Gastrocnemius medialis (tissue), 4 donors: ENCODE data around the gene EVC. TPM values are rescaled to one million over a fixed set of nuclear protein-coding genes. Genes with fewer than 3 reads are reported as not detected.

Source experiments
- ATAC-seq, 2 donors: fragments of 150-250 bp; one replicate each; pipeline ENCODE4 v1.9.1; 2016
- DNase-seq, 2 donors: peaks; one replicate each; pipeline ENCODE4 v3.0.0-alpha.2; 2019
- H3K27ac ChIP-seq, 4 donors: fragments of 200-600 bp; sonication (generic); 1 replicate in 1 of 4; 2 replicates in 3 of 4; pipeline ENCODE4 v1.5.1; 2016 to 2018; ENCODE audit warnings: mild to moderate bottlenecking in 2 of 4, moderate library complexity in 1 of 4
- H3K27me3 ChIP-seq, 3 donors: fragments of 200-600 bp; sonication (generic) in 2 of 3; 1 replicate in 1 of 3; 2 replicates in 2 of 3; pipeline versions ENCODE4 v1.5.1 to v1.6.0; 2016 to 2019; ENCODE audit warnings: mild to moderate bottlenecking in 1 of 3, moderate library complexity in 1 of 3
- H3K36me3 ChIP-seq, 2 donors: fragments of 200-600 bp; sonication (generic) in 1 of 2; one replicate each; pipeline ENCODE4 v1.5.1; 2017 to 2018
- H3K4me1 ChIP-seq, 2 donors: fragments of 200-600 bp; sonication (generic) in 1 of 2; one replicate each; pipeline ENCODE4 v1.5.1; 2016 to 2017; ENCODE audit warnings: mild to moderate bottlenecking in 2 of 2
- H3K4me3 ChIP-seq, 4 donors: fragments of 200-600 bp; sonication (generic) in 3 of 4; 1 replicate in 1 of 4; 2 replicates in 3 of 4; pipeline ENCODE4 v1.5.1; 2016 to 2019; ENCODE audit warnings: mild to moderate bottlenecking in 2 of 4
- H3K9me3 ChIP-seq, 3 donors: fragments of 200-600 bp; sonication (generic) in 2 of 3; 1 replicate in 1 of 3; 2 replicates in 2 of 3; pipeline ENCODE4 v1.5.1; 2016 to 2019
- POLR2A ChIP-seq, 2 donors: fragments of 450-650 bp; IDR thresholded peaks; one replicate each; pipeline ENCODE4 v1.6.1; 2017; ENCODE audit warnings: antibody characterized with exemption in 2 of 2, mild to moderate bottlenecking in 2 of 2, moderate library complexity in 2 of 2
- in situ Hi-C, 4 donors: fragments of 200-750 bp; cut with MboI; loops; one replicate each; pipeline versions ENCODE4 v1.15.0 to v1.8.0; 2017; ENCODE audit warnings: low sequenced_read_pairs in 4 of 4
- intact Hi-C: fragments of 100-400 bp; cut with DNase I; formaldehyde crosslinking; loops from one replicate; pipeline ENCODE4 v1.15.1; 2023; ENCODE audit warnings: low total_unique reads
- total RNA-seq, 4 donors: library from RNA; depleted of rRNA; stranded (reverse); fragments of >200 nt; gene quantifications; one replicate each; pipeline versions ENCODE4 v1.1.0 to v1.2.3, GENCODE V29; 2016
- TF ChIP-seq, protein P1 (sequence below), 5 experiments: fragments of 450-650 bp in 3 of 5; fragments of 200-600 bp in 2 of 5; sonication (generic) in 2 of 5; IDR thresholded peaks in 4 of 5; conservative IDR thresholded peaks in 1 of 5; 1 replicate in 4 of 5; 2 replicates in 1 of 5; pipeline ENCODE4 v1.5.1; 2016 to 2019; ENCODE audit warnings: antibody characterized with exemption in 5 of 5, mild to moderate bottlenecking in 3 of 5, moderate library complexity in 3 of 5

Gene EVC
- total RNA-seq, 4 donors from 2014 or later: 1.5 to 9.8 (median 2.0) TPM

DNA sequence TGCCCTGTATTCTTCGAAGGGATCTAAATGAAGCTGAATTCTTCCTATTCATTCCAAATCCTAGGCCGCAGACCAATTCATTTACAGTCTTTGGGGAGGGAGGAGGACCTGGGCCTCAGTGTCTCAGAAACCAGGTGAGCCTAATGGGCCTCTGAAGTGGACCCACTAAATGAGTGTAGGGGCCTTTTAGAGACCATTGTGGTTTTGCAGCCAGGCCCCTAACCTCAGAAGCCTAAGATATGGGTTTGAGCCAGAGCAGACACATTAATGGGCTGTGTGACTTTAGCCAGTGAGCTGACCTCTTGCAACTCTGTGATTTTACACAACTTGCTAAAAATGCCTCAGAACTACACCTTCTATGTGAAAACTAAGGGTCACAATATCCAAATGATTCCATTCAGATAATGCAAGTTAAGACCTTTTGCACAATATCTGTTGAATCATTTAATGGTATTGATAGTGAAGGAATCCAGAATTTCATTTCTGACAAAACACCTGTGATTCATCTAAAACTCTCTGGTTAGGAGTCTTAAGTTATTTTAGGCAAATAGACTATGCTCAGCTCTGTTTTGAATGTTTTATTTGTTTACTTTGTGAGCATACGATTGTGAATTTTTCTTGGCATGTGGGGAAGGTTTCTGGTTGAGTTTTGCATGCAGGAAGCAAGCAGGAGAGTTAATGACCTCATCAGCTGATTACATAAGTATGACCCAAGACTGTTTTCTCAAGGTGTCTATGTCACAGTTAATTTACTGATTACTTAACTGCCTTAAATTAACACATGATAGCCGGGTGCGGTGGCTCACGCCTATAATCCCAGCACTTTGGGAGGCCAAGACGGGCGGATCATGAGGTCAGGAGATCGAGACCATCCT, 75.0 kb downstream of the EVC start:
- TF ChIP-seq, protein P1, sequence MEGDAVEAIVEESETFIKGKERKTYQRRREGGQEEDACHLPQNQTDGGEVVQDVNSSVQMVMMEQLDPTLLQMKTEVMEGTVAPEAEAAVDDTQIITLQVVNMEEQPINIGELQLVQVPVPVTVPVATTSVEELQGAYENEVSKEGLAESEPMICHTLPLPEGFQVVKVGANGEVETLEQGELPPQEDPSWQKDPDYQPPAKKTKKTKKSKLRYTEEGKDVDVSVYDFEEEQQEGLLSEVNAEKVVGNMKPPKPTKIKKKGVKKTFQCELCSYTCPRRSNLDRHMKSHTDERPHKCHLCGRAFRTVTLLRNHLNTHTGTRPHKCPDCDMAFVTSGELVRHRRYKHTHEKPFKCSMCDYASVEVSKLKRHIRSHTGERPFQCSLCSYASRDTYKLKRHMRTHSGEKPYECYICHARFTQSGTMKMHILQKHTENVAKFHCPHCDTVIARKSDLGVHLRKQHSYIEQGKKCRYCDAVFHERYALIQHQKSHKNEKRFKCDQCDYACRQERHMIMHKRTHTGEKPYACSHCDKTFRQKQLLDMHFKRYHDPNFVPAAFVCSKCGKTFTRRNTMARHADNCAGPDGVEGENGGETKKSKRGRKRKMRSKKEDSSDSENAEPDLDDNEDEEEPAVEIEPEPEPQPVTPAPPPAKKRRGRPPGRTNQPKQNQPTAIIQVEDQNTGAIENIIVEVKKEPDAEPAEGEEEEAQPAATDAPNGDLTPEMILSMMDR (IDR thresholded peaks at IDR 0.05 in 4 of 5, conservative IDR thresholded peaks at IDR 0.05 in 1 of 5): no peak
- TF ChIP-seq POLR2A (IDR thresholded peaks at IDR 0.05): no peak
- Histone ChIP-seq H3K4me1 (no peaks in the 10 kb centered on the region), H3K4me3 (no peak overlapping the region), H3K36me3 (no peaks in the 10 kb centered on the region), H3K9me3 (no peaks in the 10 kb centered on the region), H3K27ac (peak overlapping the region in 1 of 4 donors; percentile 24), H3K27me3 (no peaks in the 10 kb centered on the region)
- no peak for ATAC-seq
- intact Hi-C loops (no loop called here), in situ Hi-C loops (no loop called here)
- no peak for DNase-seq

DNA sequence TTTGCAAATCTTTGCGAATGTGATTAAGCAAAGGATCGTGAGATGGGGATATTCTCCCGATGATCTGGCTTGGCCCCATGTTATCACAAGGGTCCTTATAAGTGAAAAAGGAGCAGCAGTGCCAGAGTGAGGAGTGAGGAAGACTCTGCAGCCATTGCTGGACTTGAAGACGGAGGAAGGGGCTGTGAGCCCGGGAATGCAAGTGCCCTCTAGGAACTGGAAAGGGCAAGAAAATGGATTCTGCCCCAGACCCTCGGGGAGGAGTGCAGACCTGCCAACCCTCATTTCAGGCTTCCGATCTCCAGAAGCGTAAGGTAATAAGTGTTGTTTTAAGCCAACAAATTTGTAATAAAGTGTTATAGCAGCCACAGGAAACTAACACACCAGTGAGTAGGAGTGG, 76.3 kb downstream of the EVC start:
- intact Hi-C loops: no loop called here

DNA sequence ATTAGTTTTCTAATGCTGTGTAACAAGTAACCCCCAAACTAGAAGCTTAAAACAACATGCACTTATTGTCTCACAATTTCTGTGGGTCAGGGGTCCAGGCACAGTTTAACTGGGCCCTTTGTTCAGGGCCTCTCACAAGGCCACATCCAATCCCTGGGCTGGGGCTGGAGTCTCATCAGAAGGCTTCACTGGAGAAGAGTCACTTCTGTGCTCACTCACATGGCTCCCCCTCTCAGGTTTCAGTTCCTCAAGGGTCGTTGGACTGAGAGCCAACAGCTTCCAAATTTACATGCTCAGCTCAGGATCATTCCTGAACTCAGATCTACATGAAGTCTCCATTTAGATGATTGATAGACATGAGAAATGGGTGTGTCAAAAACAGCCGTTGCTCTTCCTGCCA, 77.1 kb downstream of the EVC start:
- no peaks in the 10 kb centered on the region for H3K9me3 ChIP-seq
- no peak overlapping the region for H3K4me3 ChIP-seq
- ATAC-seq (no peak), DNase-seq (no peak)
- TF ChIP-seq, protein P1 (IDR thresholded peaks at IDR 0.05 in 4 of 5, conservative IDR thresholded peaks at IDR 0.05 in 1 of 5): no peak
- no peak for TF ChIP-seq POLR2A (IDR thresholded peaks at IDR 0.05)
- in situ Hi-C loops (no loop called here), intact Hi-C loops (no loop called here)
- H3K27me3 ChIP-seq: no peaks in the 10 kb centered on the region
- H3K27ac ChIP-seq: no peak overlapping the region
- H3K4me1 ChIP-seq: no peaks in the 10 kb centered on the region
- no peaks in the 10 kb centered on the region for H3K36me3 ChIP-seq

More for the DNA sequence above, 76.3 kb downstream of the EVC start:
- TF ChIP-seq, protein P1 (IDR thresholded peaks at IDR 0.05 in 4 of 5, conservative IDR thresholded peaks at IDR 0.05 in 1 of 5): no peak
- no peak overlapping the region for H3K4me3 ChIP-seq
- no peaks in the 10 kb centered on the region for H3K36me3 ChIP-seq
- H3K9me3 ChIP-seq: no peaks in the 10 kb centered on the region
- no peak overlapping the region for H3K27ac ChIP-seq
- in situ Hi-C loops: no loop called here
- no peaks in the 10 kb centered on the region for H3K27me3 ChIP-seq
- no peaks in the 10 kb centered on the region for H3K4me1 ChIP-seq
- ATAC-seq (no peak), DNase-seq (no peak)

DNA sequence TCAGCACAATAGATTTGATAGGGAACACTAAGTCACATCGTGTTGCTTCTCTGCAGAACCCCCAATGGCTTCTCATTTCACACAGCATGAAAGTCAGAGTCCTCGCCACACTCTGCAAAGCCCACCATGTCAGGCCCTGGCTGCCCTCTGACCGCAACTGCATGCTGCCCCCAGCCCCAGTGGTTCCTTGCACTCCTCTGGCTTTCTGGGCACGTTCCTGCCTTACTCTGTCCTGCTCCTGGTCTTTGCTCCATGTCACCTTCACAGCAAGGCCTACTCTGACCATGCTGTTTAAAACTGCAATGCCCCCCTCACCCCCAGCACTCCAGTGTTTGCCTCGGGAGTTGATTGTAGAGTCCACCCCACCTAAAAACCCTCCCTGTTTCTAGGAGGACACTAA, 78.1 kb downstream of the EVC start:
- no peak for TF ChIP-seq POLR2A (IDR thresholded peaks at IDR 0.05)
- TF ChIP-seq, protein P1 (IDR thresholded peaks at IDR 0.05 in 4 of 5, conservative IDR thresholded peaks at IDR 0.05 in 1 of 5): no peak
- intact Hi-C loops: no loop called here
- Histone ChIP-seq H3K27ac (no peak overlapping the region), H3K36me3 (no peaks in the 10 kb centered on the region), H3K4me3 (no peak overlapping the region), H3K27me3 (no peaks in the 10 kb centered on the region), H3K9me3 (no peaks in the 10 kb centered on the region), H3K4me1 (no peaks in the 10 kb centered on the region)
- in situ Hi-C loops: no loop called here
- DNase-seq (no peak), ATAC-seq (no peak)

DNA sequence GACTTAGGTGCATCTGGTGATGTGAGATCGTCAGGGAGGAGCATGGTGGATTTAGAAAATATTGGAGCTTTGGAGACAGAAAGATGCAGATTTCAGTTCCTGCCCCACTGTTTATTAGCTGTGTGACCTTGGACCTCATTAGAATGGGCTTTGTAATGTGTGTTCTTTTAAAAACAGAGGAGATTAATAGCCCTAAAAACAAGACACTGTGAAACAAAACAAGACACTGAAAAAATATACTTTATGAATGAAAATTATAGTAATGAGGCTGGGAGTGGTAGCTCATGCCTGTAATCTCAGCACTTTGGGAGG, 79.5 kb downstream of the EVC start:
- in situ Hi-C loops: no loop called here
- TF ChIP-seq, protein P1 (IDR thresholded peaks at IDR 0.05 in 4 of 5, conservative IDR thresholded peaks at IDR 0.05 in 1 of 5): no peak
- no peak for TF ChIP-seq POLR2A (IDR thresholded peaks at IDR 0.05)
- ATAC-seq: no peak
- intact Hi-C loops: no loop called here
- no peak for DNase-seq
- no peaks in the 10 kb centered on the region for H3K4me1 ChIP-seq
- H3K9me3 ChIP-seq: no peaks in the 10 kb centered on the region
- no peaks in the 10 kb centered on the region for H3K36me3 ChIP-seq
- no peak overlapping the region for H3K4me3 ChIP-seq
- no peak overlapping the region for H3K27ac ChIP-seq
- H3K27me3 ChIP-seq: no peaks in the 10 kb centered on the region
